ENCODE results near the gene FUT2. TPM values are rescaled to one million over a fixed set of nuclear protein-coding genes. Genes with fewer than 3 reads are reported as not detected.
"Not testable (repeated sequence)": the region's sequence is repeated elsewhere in the genome, so short reads cannot be mapped to it uniquely, and the experiment has no call there.

FUT2 gene
- total RNA-seq, 4 donors from 2014 or later, result 0.44 TPM; not detected in 3

GRCh38 chr19:48716562-48717291, 21.0 kb downstream of the FUT2 start:
- Histone ChIP-seq H3K36me3 (peaks cover 0 to 3% (median 0%) of the 10 kb centered on the region in 3 donors), H3K4me3 (peak overlapping the region in 3 of 4 donors; percentile 8 to 60 (median 28)), H3K9me3 (no peaks in the 10 kb centered on the region), H3K27me3 (no peaks in the 10 kb centered on the region), H3K27ac (peak overlapping the region; percentile 64 to 94 (median 86)), H3K4me1 (peaks cover 0 to 81% (median 46%) of the 10 kb centered on the region in 4 donors)
- 13 to 14% methylated on average over 15 to 24 of the region's 24 CpGs for WGBS, 2 donors
- TF ChIP-seq EP300 (IDR thresholded peaks at IDR 0.05) (no peak), POLR2A (IDR thresholded peaks at IDR 0.05) (peak in 1 of 2 donors; percentile 4)
- DNase-seq (ENCODE audit: low spot score in 2 of 2), result no peak

- not testable (repeated sequence) for H3K9me3 ChIP-seq; H3K4me3 ChIP-seq; H3K27me3 ChIP-seq; H3K36me3 ChIP-seq; DNase-seq (ENCODE audit: low spot score in 2 of 2)
- Histone ChIP-seq H3K4me1 (peaks cover 0 to 76% (median 44%) of the 10 kb centered on the region in 4 donors), H3K27ac (peak overlapping the region in 2 of 4 donors; percentile 88 to 96)
- 82 to 83% methylated on average over 13 of the region's 13 CpGs for WGBS, 2 donors
Measured at GRCh38 chr19:48718106-48718505, 22.3 kb downstream of the FUT2 start.

GRCh38 chr19:48718711-48719231, 23.0 kb downstream of the FUT2 start:
- DNase-seq (ENCODE audit: low spot score in 2 of 2), result no peak
- Histone ChIP-seq H3K4me3 (no peak overlapping the region), H3K4me1 (peaks cover 0 to 69% (median 39%) of the 10 kb centered on the region in 4 donors), H3K9me3 (no peaks in the 10 kb centered on the region), H3K36me3 (no peaks in the 10 kb centered on the region), H3K27ac (peak overlapping the region; percentile 47 to 96 (median 90)), H3K27me3 (no peaks in the 10 kb centered on the region)
- WGBS, 2 donors, result 27 to 38% methylated on average over 15 of the region's 15 CpGs
- TF ChIP-seq POLR2A (IDR thresholded peaks at IDR 0.05), result no peak
- no peak for TF ChIP-seq EP300 (IDR thresholded peaks at IDR 0.05)
- no peak for TF ChIP-seq CTCF (IDR thresholded peaks at IDR 0.05)

- TF ChIP-seq EP300 (IDR thresholded peaks at IDR 0.05), result no peak
- no peak for TF ChIP-seq POLR2A (IDR thresholded peaks at IDR 0.05)
- TF ChIP-seq CTCF (IDR thresholded peaks at IDR 0.05), result no peak
- Histone ChIP-seq H3K27ac (peak within 1 kb of the TSS; percentile 88 to 96 (median 92)), H3K4me3 (peak within 1 kb of the TSS in 3 of 4 donors; percentile 55 to 63 (median 63)), H3K4me1 (peaks cover 0 to 75% (median 43%) of the 10 kb centered on the region in 4 donors), H3K27me3 (no peaks in the 10 kb centered on the region), H3K36me3 (no peaks in the 10 kb centered on the region), H3K9me3 (no peaks in the 10 kb centered on the region)
- WGBS, 2 donors, result 76 to 79% methylated on average over 27 to 33 of the region's 33 CpGs
- DNase-seq (ENCODE audit: low spot score in 2 of 2), result no peak
Measured at GRCh38 chr19:48719263-48720171, 23.7 kb downstream of the FUT2 start, which contains the start of gene MAMSTR. Gene MAMSTR (minus strand): TSS chr19:48719725. CDS start chr19:48719031, 694 bp downstream.

GRCh38 chr19:48720251-48720612, 24.5 kb downstream of the FUT2 start:
- no peak for DNase-seq (ENCODE audit: low spot score in 2 of 2)
- TF ChIP-seq POLR2A (IDR thresholded peaks at IDR 0.05) (no peak), CTCF (IDR thresholded peaks at IDR 0.05) (no peak), EP300 (IDR thresholded peaks at IDR 0.05) (no peak)
- WGBS, 2 donors, result 26 to 29% methylated on average over 12 of the region's 12 CpGs
- H3K4me3 ChIP-seq, result peak overlapping the region in 1 of 4 donors; percentile 63
- H3K4me1 ChIP-seq, result peaks cover 0 to 75% (median 41%) of the 10 kb centered on the region in 4 donors
- peak overlapping the region; percentile 88 to 96 (median 92) for H3K27ac ChIP-seq
- H3K9me3 ChIP-seq, result no peaks in the 10 kb centered on the region
- no peaks in the 10 kb centered on the region for H3K36me3 ChIP-seq
- H3K27me3 ChIP-seq, result no peaks in the 10 kb centered on the region
